LoVo (cell line): ENCODE results near the gene ADSS1.
A peak's percentile ranks its signal among the peaks of the same experiment; 100 is the strongest.

Experiments used
- DNase-seq: peaks from one replicate; pipeline ENCODE4 v3.0.0-alpha.2; 2016; ENCODE audit warnings: low spot score

The ADSS1 gene

DNA sequence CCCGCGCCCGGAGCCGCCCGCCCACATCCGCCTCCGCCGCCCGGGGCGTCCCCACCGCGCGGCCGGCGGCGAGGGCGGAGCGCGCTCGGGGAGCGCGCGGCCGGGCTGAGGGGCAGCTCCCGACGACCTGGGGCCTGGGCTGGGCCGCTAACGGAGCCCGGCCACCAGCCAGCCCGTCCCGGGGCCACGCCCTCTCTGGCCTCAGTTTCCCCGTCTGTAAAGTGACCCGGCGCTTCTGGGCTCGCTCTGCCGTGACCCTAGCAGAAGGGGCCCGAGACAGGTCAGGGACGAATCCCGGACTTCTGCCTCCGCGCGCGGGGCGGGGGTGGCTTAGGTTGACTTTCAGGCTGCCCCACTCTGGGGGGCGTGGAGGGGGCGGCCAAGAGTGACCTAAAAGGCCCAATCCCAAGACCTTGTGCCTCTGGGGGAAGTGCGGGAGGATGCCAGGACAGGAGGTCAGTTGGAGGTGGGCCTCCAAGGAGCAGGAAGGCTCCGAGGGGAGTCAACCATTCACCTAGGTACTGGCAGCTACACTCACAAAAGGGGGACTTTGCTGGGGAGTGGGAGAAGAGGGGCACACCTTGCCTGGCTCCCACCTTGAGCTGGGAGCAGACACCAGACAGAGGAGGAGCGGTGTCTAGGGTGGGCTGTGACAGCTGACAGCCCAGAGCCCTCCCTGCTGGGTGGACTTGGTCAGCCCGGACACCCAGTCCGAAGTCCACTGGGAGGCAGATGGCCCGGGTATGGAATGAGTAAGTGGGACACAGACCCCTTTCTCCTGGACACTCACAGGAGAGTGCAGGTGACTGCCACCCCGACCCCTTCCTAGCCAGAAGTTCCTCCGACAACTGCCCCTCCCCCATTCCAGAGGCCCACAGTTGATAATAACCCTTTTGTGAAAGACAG lies 72.0 kb downstream of the ADSS1 start:
- peak; percentile 64 for DNase-seq

GRCh38 chr14:104796687-104797081 lies 72.7 kb downstream of the ADSS1 start:
- DNase-seq: no peak
